IgD-negative memory B cell (primary cell): ENCODE data around the gene CARD16. TPM values are rescaled to one million over a fixed set of nuclear protein-coding genes. Genes with fewer than 3 reads are reported as not detected.
"Not testable (repeated sequence)": the region's sequence is repeated elsewhere in the genome, so short reads cannot be mapped to it uniquely, and the experiment has no call there.

Source experiments
- H3K27ac Mint-ChIP-seq, 3 donors: one replicate each; pipeline ENCODE4 v1.8.0; 2020 to 2022; ENCODE audit warnings: mild to moderate bottlenecking in 3 of 3, mixed read lengths in 3 of 3, moderate library complexity in 1 of 3
- H3K27me3 Mint-ChIP-seq: one replicate; pipeline ENCODE4 v1.8.0; 2021; ENCODE audit warnings: mixed read lengths
- H3K36me3 Mint-ChIP-seq: one replicate; pipeline ENCODE4 v1.8.0; 2020; ENCODE audit warnings: mild to moderate bottlenecking, mixed read lengths
- H3K4me1 Mint-ChIP-seq, 3 donors: one replicate each; pipeline ENCODE4 v1.8.0; 2020 to 2022; ENCODE audit warnings: mixed read lengths in 3 of 3, mild to moderate bottlenecking in 1 of 3
- H3K4me3 Mint-ChIP-seq, 4 donors: one replicate each; pipeline ENCODE4 v1.8.0; 2020 to 2022; ENCODE audit warnings: mild to moderate bottlenecking in 4 of 4, mixed read lengths in 4 of 4, moderate library complexity in 3 of 4
- H3K9me3 Mint-ChIP-seq, 3 donors: one replicate each; pipeline ENCODE4 v1.8.0; 2020 to 2021; ENCODE audit warnings: mixed read lengths in 3 of 3, mild to moderate bottlenecking in 1 of 3
- polyA plus RNA-seq: library from polyadenylated mRNA; unstranded; fragments of 300-500 nt; fragmentation: Illumina TruSeq; gene quantifications from one replicate; pipeline ENCODE4 v1.2.3, GENCODE V29; 2021

CARD16 gene
- polyA plus RNA-seq, 1 donor from 2014 or later = 173 TPM

DNA sequence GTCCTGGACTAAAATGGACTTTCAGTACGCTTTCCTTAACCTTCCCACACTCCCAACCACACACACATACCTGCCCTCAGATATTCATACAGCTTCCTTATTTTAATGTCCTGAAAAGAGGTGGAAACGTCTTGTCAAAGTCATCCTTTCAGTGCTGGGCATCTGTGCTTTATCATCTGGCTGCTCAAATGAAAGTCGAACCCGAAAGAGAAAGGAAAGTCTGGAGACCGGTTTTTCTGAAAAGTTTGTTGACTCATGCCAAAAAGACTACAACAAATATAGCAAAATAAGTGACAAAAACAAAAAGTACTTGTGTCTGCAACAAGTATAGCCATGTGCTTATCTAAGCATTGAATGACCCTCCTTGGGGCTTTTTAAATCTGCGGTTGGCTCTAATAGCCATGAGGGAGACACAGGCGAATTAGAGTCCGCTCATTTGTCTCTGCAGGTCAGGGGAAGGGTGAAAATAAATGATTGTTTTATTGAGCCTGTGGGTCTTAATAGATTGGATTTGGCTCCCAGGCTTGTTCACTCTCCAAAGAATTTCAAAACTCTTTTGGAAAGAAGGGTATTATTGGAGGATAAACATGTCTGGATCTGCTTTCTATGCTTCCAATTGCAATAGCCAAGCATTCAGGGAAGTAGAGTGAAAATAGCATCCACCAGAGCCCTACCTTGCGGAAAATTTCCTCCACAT is 18.3 kb upstream of the CARD16 start:
- not testable (repeated sequence) for H3K4me3 Mint-ChIP-seq, H3K27me3 Mint-ChIP-seq, H3K27ac Mint-ChIP-seq, H3K4me1 Mint-ChIP-seq, H3K9me3 Mint-ChIP-seq, H3K36me3 Mint-ChIP-seq

- no peaks in the 10 kb centered on the region for H3K4me1 Mint-ChIP-seq
- peaks cover 2% of the 10 kb centered on the region for H3K27me3 Mint-ChIP-seq
- no peak overlapping the region for H3K27ac Mint-ChIP-seq
- H3K9me3 Mint-ChIP-seq = peaks cover 0 to 2% (median 0%) of the 10 kb centered on the region in 3 donors
- H3K36me3 Mint-ChIP-seq = no peaks in the 10 kb centered on the region
- no peak overlapping the region for H3K4me3 Mint-ChIP-seq
Observed at GRCh38 chr11:105057432-105057831, 12.3 kb upstream of the CARD16 start.

DNA sequence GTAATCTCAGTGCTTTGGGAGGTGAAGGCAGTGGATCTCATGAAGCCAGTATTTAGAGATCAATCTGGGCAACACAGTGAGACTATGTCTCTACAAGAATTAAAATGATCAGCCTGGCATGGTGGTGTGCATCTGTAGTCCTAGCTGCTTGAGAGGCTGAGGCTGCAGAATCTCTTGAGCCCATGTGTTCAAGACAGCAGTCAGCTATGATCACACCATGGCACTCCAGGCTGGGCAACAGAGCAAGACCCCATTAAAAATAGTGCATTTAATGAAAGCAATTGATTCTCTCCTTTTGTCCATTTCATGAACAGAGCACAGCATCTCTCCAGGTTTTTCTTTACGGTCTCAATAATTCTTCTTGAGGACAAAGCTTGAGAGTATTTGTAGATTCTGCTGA is 11.3 kb upstream of the CARD16 start:
- no peaks in the 10 kb centered on the region for H3K36me3 Mint-ChIP-seq
- H3K4me3 Mint-ChIP-seq = no peak overlapping the region
- H3K27ac Mint-ChIP-seq = no peak overlapping the region
- no peaks in the 10 kb centered on the region for H3K4me1 Mint-ChIP-seq
- H3K9me3 Mint-ChIP-seq = peaks cover 0 to 2% (median 0%) of the 10 kb centered on the region in 3 donors
- H3K27me3 Mint-ChIP-seq = peaks cover 2% of the 10 kb centered on the region

GRCh38 chr11:105054723-105055493 is 9.8 kb upstream of the CARD16 start:
- peaks cover 2% of the 10 kb centered on the region for H3K27me3 Mint-ChIP-seq
- no peaks in the 10 kb centered on the region for H3K9me3 Mint-ChIP-seq
- no peak overlapping the region for H3K27ac Mint-ChIP-seq
- H3K4me3 Mint-ChIP-seq = no peak overlapping the region
- no peaks in the 10 kb centered on the region for H3K4me1 Mint-ChIP-seq
- no peaks in the 10 kb centered on the region for H3K36me3 Mint-ChIP-seq

DNA sequence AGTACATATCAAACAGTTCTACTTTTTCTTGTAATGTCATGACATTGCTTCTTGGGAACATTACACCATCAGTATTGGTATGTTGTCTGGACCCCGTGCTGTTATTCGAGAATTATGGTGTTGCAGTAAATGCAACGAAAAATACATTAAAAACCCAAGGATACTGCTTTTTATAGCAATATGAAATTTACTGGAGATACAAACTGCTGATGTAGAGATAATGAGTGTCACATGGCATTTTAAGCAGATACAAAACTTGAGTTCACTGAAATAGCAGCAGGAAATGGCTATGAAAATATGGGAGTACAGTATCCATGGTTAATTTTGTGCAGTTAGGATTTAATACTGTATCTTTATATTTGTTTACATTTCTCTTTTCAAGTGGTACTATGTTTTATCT is 7.4 kb upstream of the CARD16 start:
- Mint-ChIP-seq H3K4me1 (no peaks in the 10 kb centered on the region), H3K27me3 (peaks cover 2% of the 10 kb centered on the region), H3K4me3 (no peak overlapping the region), H3K27ac (no peak overlapping the region), H3K36me3 (no peaks in the 10 kb centered on the region), H3K9me3 (no peaks in the 10 kb centered on the region)

DNA sequence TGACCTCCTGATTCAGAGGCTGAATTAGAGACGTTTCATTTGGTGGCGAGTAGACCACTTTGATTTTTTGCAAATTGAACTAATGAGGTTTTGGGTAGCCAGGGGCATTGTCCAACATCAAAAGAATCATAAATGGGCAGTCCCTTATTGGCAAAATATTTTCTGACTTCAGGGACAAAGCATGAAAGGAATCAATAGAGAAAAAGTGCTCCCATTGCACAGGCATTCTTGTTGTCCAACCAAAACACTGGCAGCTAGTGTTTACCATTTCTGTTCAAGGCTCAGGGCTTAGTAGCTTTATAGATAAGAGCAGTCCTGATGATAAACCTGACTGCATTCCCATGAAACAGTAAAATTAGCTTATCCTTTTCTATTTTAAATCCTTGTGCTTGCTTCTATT is 6.4 kb upstream of the CARD16 start:
- Mint-ChIP-seq H3K27ac (no peak overlapping the region), H3K4me3 (no peak overlapping the region), H3K4me1 (no peaks in the 10 kb centered on the region), H3K9me3 (no peaks in the 10 kb centered on the region), H3K27me3 (no peaks in the 10 kb centered on the region), H3K36me3 (no peaks in the 10 kb centered on the region)

DNA sequence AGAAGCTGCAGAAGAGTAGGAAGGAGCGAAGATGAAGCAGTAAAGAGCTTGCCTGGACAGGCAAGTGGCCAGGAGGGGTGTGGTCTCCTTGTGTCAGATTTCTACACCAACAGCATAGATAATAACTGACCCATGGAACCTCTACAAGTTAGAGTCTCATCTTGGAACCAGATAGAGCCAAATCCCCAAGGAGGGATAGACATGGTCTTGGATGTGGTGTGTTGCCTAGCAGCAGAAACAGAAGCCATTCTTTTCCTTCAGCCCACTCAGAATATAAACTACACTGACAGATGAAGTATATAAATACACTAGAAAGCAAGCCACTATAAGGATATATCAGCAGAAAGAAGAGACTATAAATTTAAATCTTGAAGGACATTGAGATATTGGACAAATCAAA is 4.3 kb upstream of the CARD16 start:
- H3K36me3 Mint-ChIP-seq = no peaks in the 10 kb centered on the region
- no peak overlapping the region for H3K4me3 Mint-ChIP-seq
- no peaks in the 10 kb centered on the region for H3K9me3 Mint-ChIP-seq
- H3K27me3 Mint-ChIP-seq = no peaks in the 10 kb centered on the region
- H3K27ac Mint-ChIP-seq = no peak overlapping the region
- peaks cover 8 to 12% (median 8%) of the 10 kb centered on the region in 3 donors for H3K4me1 Mint-ChIP-seq

DNA sequence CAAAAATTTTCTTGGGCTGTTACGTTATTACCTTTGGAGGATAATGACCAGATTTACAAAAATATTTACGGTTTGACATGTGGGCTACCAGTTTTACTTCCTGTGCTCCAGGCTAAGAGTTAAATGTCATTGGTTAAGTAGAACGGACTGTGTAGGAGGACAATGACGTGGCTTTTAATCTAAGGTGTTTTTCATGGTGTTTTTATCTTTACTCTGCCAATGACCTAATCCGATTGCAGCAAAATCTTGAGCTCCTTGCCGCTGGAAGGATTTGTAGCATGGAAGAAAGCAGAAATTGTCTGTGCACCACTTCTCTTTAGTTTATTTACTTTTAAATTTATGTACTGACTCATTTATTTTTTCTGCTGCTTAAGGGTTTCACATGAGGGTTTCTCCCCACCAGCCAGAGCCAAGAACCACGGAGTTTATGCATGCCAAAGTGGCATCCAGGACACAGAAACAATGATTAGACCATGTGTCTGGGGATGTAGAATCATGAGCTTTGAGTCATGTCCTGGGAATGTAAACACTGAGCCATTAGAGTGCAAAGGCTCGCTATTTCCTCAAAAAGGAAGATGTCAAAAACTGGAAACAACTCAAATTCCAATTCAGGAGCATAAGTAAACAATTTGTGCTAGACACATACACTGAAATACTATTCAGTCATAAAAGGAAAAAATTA is 1.9 kb upstream of the CARD16 start:
- Mint-ChIP-seq H3K4me3 (no peak overlapping the region), H3K4me1 (peaks cover 14 to 31% (median 22%) of the 10 kb centered on the region in 3 donors), H3K9me3 (no peaks in the 10 kb centered on the region), H3K27ac (no peak overlapping the region), H3K27me3 (no peaks in the 10 kb centered on the region), H3K36me3 (peaks cover 3% of the 10 kb centered on the region)

DNA sequence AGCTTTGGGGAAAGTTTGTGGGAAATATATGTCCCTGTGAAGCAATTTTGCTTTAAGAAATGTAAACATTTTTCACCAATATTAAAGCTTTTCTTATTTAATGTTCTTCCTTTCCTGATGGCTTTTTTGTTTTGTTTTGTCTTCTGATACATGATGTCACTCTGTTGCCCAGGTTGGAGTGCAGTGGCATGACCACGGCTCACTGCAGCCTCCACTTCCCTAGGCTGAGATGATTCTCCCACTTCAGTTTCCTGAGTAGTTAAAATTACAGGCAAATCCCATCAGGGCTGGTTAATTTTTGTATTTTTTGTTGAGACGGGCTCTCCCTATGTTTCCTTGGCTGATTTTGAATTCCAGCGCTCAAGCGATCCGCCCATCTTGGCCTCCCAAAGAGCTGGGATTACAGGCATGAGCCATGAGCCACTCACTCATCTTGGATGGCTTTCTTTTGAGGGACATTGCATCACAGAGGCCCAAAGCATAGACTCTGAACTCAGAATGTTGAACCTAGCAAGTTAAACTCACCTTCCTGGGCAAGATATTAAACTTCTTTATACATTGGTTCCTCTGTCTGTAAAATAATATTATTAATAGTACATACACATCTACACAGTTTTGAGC is 651 bp upstream of the CARD16 start:
- peaks cover 20 to 39% (median 30%) of the 10 kb centered on the region in 3 donors for H3K4me1 Mint-ChIP-seq
- H3K4me3 Mint-ChIP-seq = peak overlapping the region; percentile 86 to 98 (median 95)
- H3K27ac Mint-ChIP-seq = peak overlapping the region in 2 of 3 donors; percentile 22 to 88

DNA sequence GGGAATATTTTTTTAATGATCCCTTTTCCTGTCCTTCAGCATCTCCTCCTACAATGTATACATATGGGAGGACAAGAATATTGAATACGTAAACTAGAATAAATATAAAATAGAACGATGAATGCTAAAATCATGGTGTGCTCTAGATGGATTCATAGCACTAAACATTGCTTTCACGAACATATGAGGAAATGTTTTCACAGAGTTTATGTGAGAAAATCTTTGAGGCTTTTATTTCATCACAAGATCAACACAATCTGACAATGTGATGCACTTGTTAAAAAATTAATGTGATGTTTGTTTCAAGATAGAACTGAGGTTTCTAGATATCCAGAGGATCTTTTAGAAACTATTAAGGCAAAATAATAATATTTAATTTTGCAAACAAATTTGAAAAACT is 3.0 kb downstream of the CARD16 start:
- Mint-ChIP-seq H3K9me3 (peaks cover 0 to 3% (median 0%) of the 10 kb centered on the region in 3 donors), H3K36me3 (peaks cover 24% of the 10 kb centered on the region), H3K4me3 (no peak overlapping the region), H3K27ac (no peak overlapping the region), H3K4me1 (peaks cover 22 to 42% (median 32%) of the 10 kb centered on the region in 3 donors), H3K27me3 (no peaks in the 10 kb centered on the region)

More for the DNA sequence above, 651 bp upstream of the CARD16 start:
- Mint-ChIP-seq H3K9me3 (no peaks in the 10 kb centered on the region), H3K36me3 (peaks cover 10% of the 10 kb centered on the region), H3K27me3 (no peaks in the 10 kb centered on the region)

DNA sequence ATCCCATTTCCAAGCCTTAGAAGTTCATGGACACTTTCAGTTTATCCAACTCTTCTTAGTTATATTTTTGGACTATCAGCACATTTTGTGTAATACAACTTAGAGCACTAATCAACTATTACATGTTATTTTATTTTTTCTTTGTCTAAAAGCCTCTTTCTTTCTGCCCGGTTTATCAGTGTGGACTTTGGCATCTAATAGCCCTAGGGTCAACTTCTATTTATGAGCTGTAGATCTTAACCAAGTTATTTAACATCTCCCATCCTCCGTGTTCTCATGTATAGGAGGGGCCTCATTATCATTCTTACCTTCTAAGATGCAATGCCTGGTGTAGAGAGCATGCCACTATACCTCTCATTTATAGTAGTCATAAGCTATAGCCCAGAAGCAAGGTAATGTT is 4.4 kb downstream of the CARD16 start:
- Mint-ChIP-seq H3K27me3 (no peaks in the 10 kb centered on the region), H3K27ac (no peak overlapping the region), H3K36me3 (peaks cover 25% of the 10 kb centered on the region), H3K4me1 (peaks cover 20 to 44% (median 37%) of the 10 kb centered on the region in 3 donors), H3K4me3 (peak overlapping the region in 1 of 4 donors; percentile 41), H3K9me3 (peaks cover 0 to 3% (median 0%) of the 10 kb centered on the region in 3 donors)

DNA sequence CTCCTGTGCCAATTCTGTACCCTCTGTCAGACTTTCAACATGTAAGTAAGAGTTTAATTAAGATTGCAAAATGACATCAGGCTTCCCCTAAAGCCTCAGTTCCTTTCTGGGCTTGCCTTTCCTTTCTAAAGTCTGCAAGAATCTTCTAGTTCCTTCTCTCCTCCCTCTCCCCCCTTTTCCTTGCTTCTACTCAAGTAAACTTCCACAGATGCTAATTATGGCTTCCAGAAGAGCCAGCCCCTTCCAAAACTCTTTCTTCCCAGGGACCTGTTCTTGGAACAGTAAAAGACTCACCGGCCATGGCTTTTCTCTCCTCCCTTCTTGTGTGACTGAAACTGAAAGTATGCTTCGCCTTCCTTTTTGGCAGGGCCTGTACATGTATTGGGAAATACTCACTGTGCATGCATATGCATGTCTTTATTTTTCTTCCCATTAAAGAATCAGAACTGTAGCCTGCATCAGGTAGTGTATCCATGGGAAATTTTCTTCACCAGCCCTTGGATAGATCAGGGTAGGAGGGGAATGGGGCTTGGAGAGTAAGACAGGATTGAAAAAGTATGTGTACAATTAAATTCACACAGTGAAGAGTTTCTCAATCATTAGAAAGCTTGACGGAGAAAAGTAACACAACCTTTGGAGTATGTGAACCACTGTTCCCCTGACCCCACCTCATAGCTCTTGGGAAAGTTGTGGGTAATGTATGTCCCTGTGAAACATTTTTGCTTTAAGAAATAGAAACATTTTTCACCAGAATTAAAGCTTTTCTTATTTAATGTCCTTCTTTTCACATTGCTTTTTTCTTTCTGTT is 10.1 kb downstream of the CARD16 start, which contains the start of gene CASP1:
CASP1 (minus strand) TSS at position 332 of the 808 bp plus-strand sequence; CDS start at position 301, 31 bp downstream.
- Mint-ChIP-seq H3K36me3 (peaks cover 10% of the 10 kb centered on the region), H3K27ac (peak within 1 kb of the TSS; percentile 57 to 98 (median 95)), H3K9me3 (peaks cover 0 to 3% (median 0%) of the 10 kb centered on the region in 3 donors), H3K27me3 (no peaks in the 10 kb centered on the region), H3K4me1 (peaks cover 29 to 39% (median 31%) of the 10 kb centered on the region in 3 donors), H3K4me3 (peak within 1 kb of the TSS; percentile 86 to 100 (median 96))

- not testable (repeated sequence) for H3K27me3 Mint-ChIP-seq, H3K9me3 Mint-ChIP-seq
- peaks cover 29 to 37% (median 31%) of the 10 kb centered on the region in 3 donors for H3K4me1 Mint-ChIP-seq
- H3K27ac Mint-ChIP-seq = peak overlapping the region; percentile 57 to 98 (median 95)
- peak overlapping the region; percentile 86 to 100 (median 96) for H3K4me3 Mint-ChIP-seq
- H3K36me3 Mint-ChIP-seq = peaks cover 12% of the 10 kb centered on the region
Observed at GRCh38 chr11:105034388-105034787, 10.7 kb downstream of the CARD16 start.

- Mint-ChIP-seq H3K27ac (peak overlapping the region in 1 of 3 donors; percentile 98), H3K4me1 (peaks cover 29 to 37% (median 34%) of the 10 kb centered on the region in 3 donors), H3K9me3 (peaks cover 0 to 3% (median 0%) of the 10 kb centered on the region in 3 donors), H3K27me3 (no peaks in the 10 kb centered on the region), H3K4me3 (peak overlapping the region; percentile 86 to 100 (median 96)), H3K36me3 (peaks cover 17% of the 10 kb centered on the region)
Observed at GRCh38 chr11:105033781-105034180, 11.4 kb downstream of the CARD16 start.
